A549 (cell line): ENCODE measurements around the gene DOCK1. TPM values are rescaled to one million over a fixed set of nuclear protein-coding genes. Genes with fewer than 3 reads are reported as not detected.

Source experiments
- ATAC-seq, 2 experiments: fragments of 200-7000 bp in 1 of 2; fragments of >200 bp in 1 of 2; cut with Nextera tagmentation in 1 of 2; cut with Tn5 transposase in 1 of 2; 3 replicates each; pipeline versions ENCODE4 v1.8.0 to v1.9.1; 2018 to 2020; ENCODE audit warnings: mild to moderate bottlenecking in 1 of 2, moderate library complexity in 1 of 2
- CTCF ChIA-PET: fragments of 300-600 bp; sonication (Branson Sonifier 250); formaldehyde crosslinking; extraction: SDS; loops from one replicate; lab custom pipeline; 2021; ENCODE audit warnings: antibody characterized with exemption, inconsistent platforms; lab: Yijun Ruan, JAX
- POLR2A ChIA-PET: fragments of 350-600 bp; formaldehyde crosslinking; extraction: SDS; loops from one replicate; lab custom pipeline; 2021; ENCODE audit warnings: antibody characterized with exemption, inconsistent platforms; lab: Yijun Ruan, JAX
- DNase-seq, 2 experiments: peaks; one replicate each; pipeline versions ENCODE4 v3.0.0 to v3.0.0-alpha.2; 2011 to 2016; ENCODE audit warnings: low read depth in 1 of 2, low spot score in 1 of 2
- FAIRE-seq: peaks from 2 replicates; lab custom pipeline; 2011; peaks lifted over from hg19 to GRCh38; lab: Jason Lieb, UNC
- H3K27ac ChIP-seq, 2 experiments: fragments of >200 bp; sonication (Bioruptor Twin); formaldehyde crosslinking; 3 replicates each; pipeline ENCODE4 v1.5.1; 2016 to 2017
- H3K4me1 ChIP-seq: fragments of >200 bp; sonication (Bioruptor Twin); formaldehyde crosslinking; 3 replicates; pipeline ENCODE4 v1.6.1; 2016
- H3K4me2 ChIP-seq: fragments of >200 bp; sonication (Bioruptor Twin); formaldehyde crosslinking; 3 replicates; pipeline ENCODE4 v1.6.1; 2016
- H3K4me3 ChIP-seq: fragments of >200 bp; sonication (Bioruptor Twin); formaldehyde crosslinking; 3 replicates; pipeline ENCODE4 v1.5.1; 2016
- H3K9me3 ChIP-seq: fragments of >200 bp; sonication (Bioruptor Twin); formaldehyde crosslinking; 3 replicates; pipeline ENCODE4 v1.6.1; 2016
- ATOH8 ChIP-seq: fragments of 250-450 bp; sonication (Bioruptor Pico); IDR thresholded peaks from 2 replicates; pipeline ENCODE4 v1.5.0; 2020; ENCODE audit warnings: low read depth, mild to moderate bottlenecking, moderate library complexity
- BCL3 ChIP-seq: fragments of >200 bp; sonication (Bioruptor Twin); formaldehyde crosslinking; IDR thresholded peaks from 3 replicates; pipeline ENCODE4 v1.6.1; 2016
- BHLHE40 ChIP-seq: IDR thresholded peaks from 2 replicates; pipeline ENCODE4 v1.6.1; 2012; ENCODE audit warnings: low read depth, low read length, inconsistent platforms
- CEBPB ChIP-seq, 2 experiments: fragments of >200 bp in 1 of 2; sonication (Bioruptor Twin) in 1 of 2; formaldehyde crosslinking in 1 of 2; IDR thresholded peaks; 2 replicates each; pipeline ENCODE4 v1.6.1; 2012 to 2016
- CHD2 ChIP-seq: fragments of 150-350 bp; IDR thresholded peaks from 2 replicates; pipeline ENCODE4 v1.6.1; 2014; ENCODE audit warnings: low read length; ENCODE audit not compliant: partially characterized antibody
- E2F6 ChIP-seq: IDR thresholded peaks from 2 replicates; pipeline ENCODE4 v1.6.1; 2012; ENCODE audit warnings: low read depth, borderline replicate concordance
- EHF ChIP-seq: fragments of 250-450 bp; sonication (Bioruptor Pico); IDR thresholded peaks from 2 replicates; pipeline ENCODE4 v1.5.0; 2020; ENCODE audit warnings: mild to moderate bottlenecking
- FOSB ChIP-seq: fragments of 250-450 bp; sonication (Bioruptor Pico); IDR thresholded peaks from 2 replicates; pipeline ENCODE4 v1.5.0; 2020; ENCODE audit warnings: mild to moderate bottlenecking, moderate library complexity
- FOXS1 ChIP-seq: fragments of 250-450 bp; sonication (Bioruptor Pico); IDR thresholded peaks from 2 replicates; pipeline ENCODE4 v1.5.0; 2020; ENCODE audit warnings: mild to moderate bottlenecking, moderate library complexity
- HOXA7 ChIP-seq: fragments of 250-450 bp; sonication (Bioruptor Pico); IDR thresholded peaks from 2 replicates; pipeline ENCODE4 v1.5.0; 2020; ENCODE audit warnings: mild to moderate bottlenecking, moderate library complexity
- HOXB5 ChIP-seq: fragments of 250-450 bp; sonication (Bioruptor Pico); IDR thresholded peaks from 2 replicates; pipeline ENCODE4 v1.5.0; 2020; ENCODE audit warnings: mild to moderate bottlenecking, moderate library complexity
- JUN ChIP-seq, 2 experiments: fragments of >200 bp; sonication (Bioruptor Twin); formaldehyde crosslinking; IDR thresholded peaks; 2 replicates in 1 of 2; 3 replicates in 1 of 2; pipeline ENCODE4 v1.6.1; 2016 to 2017
- MAX ChIP-seq: IDR thresholded peaks from 2 replicates; pipeline ENCODE4 v1.6.1; 2012
- MAZ ChIP-seq: fragments of 150-350 bp; IDR thresholded peaks from 2 replicates; pipeline ENCODE4 v1.6.1; 2014; ENCODE audit warnings: antibody characterized with exemption, low read depth, low read length, borderline replicate concordance
- PHF8 ChIP-seq: fragments of 200-600 bp; sonication (generic); IDR thresholded peaks from 2 replicates; pipeline ENCODE4 v1.6.1; 2016; ENCODE audit warnings: low read depth, mild to moderate bottlenecking, antibody characterized with exemption, moderate library complexity, borderline replicate concordance
- POLR2A ChIP-seq: IDR thresholded peaks from 2 replicates; pipeline ENCODE4 v1.6.1; 2012; ENCODE audit warnings: mild to moderate bottlenecking, low read length
- RAD21 ChIP-seq, 2 experiments: fragments of >200 bp in 1 of 2; sonication (Bioruptor Twin) in 1 of 2; formaldehyde crosslinking in 1 of 2; IDR thresholded peaks in 1 of 2; conservative IDR thresholded peaks in 1 of 2; 2 replicates in 1 of 2; 3 replicates in 1 of 2; pipeline ENCODE4 v1.6.1; 2012 to 2018; ENCODE audit warnings: inconsistent platforms in 1 of 2
- RARB ChIP-seq: fragments of 250-450 bp; sonication (Bioruptor Pico); IDR thresholded peaks from 2 replicates; pipeline ENCODE4 v1.8.0; 2021; ENCODE audit warnings: mild to moderate bottlenecking, moderate library complexity
- SREBF2 ChIP-seq: fragments of 450-650 bp; IDR thresholded peaks from 2 replicates; pipeline ENCODE4 v1.6.1; 2014; ENCODE audit warnings: mild to moderate bottlenecking, moderate library complexity
- TP53 ChIP-seq: fragments of 250-450 bp; sonication (Bioruptor Pico); IDR thresholded peaks from 2 replicates; pipeline ENCODE4 v1.5.0; 2021; ENCODE audit warnings: mild to moderate bottlenecking, moderate library complexity
- WGBS: methylation state at CpG from one replicate; pipeline ENCODE4 v1.1.6; 2017; ENCODE audit errors: missing lambda C conversion rate; 5-methylcytosine and 5-hydroxymethylcytosine counted together
- polyA minus RNA-seq: library from RNA; depleted of rRNA, polyadenylated mRNA; stranded (reverse); fragments of >200 nt; gene quantifications from 2 replicates; pipeline ENCODE4 v1.2.3, GENCODE V29; 2011; rRNA and poly(A)+ RNA removed
- polyA plus RNA-seq, 4 experiments: library from polyadenylated mRNA; depleted of rRNA in 3 of 4; stranded (reverse); fragments of >200 nt; fragmentation: RNase III in 1 of 4; extraction: RNeasy Plus Mini Kit Qiagen cat#74134 plus additional on column Dnase treatment in 1 of 4; gene quantifications; 2 replicates in 3 of 4; 3 replicates in 1 of 4; pipeline ENCODE4 v1.2.3, GENCODE V29; 2011 to 2017
- TF ChIP-seq, protein P1 (sequence below): fragments of 450-650 bp; IDR thresholded peaks from 2 replicates; pipeline ENCODE4 v1.6.1; 2014; ENCODE audit warnings: antibody characterized with exemption

Gene DOCK1
- polyA plus RNA-seq (2011; rRNA removed), result 22.6 and 30.5 TPM in 2 replicates
- polyA plus RNA-seq (2012; cell fraction: cytosol; rRNA removed), result 13.8 and 16.3 TPM in 2 replicates
- 13.3 and 20.0 TPM in 2 replicates for polyA plus RNA-seq (2012; cell fraction: nucleus; rRNA removed)
- 27.4 to 28.3 TPM (median 28.2 TPM) in 3 replicates for polyA plus RNA-seq (2017; fragmentation: RNase III; extraction: RNeasy Plus Mini Kit Qiagen cat#74134 plus additional on column Dnase treatment)
- 41.9 and 50.6 TPM in 2 replicates for polyA minus RNA-seq

GRCh38 chr10:126904818-126905701, at the start of gene DOCK1:
Gene DOCK1, plus strand, starts transcription at chr10:126905428. Its CDS starts 90 bp downstream, at chr10:126905518.
- TF ChIP-seq PHF8 (peak; percentile 66; the same call in 1 of the 2 replicates), HOXA7 (CRISPR knock-in tag) (no peak), POLR2A (peak; percentile 40; the same call in 1 of the 2 replicates), MAZ (no peak), SREBF2 (no peak), TP53 (CRISPR knock-in tag) (no peak), MAX (peak; percentile 88), CHD2 (no peak), FOXS1 (CRISPR knock-in tag) (no peak), JUN (IDR thresholded peaks at IDR 0.05) (peak; percentile 66 to 80; a peak in 4 of 5 replicates), BCL3 (peak; percentile 72; the same call in 1 of the 3 replicates), EHF (no peak), FOSB (CRISPR knock-in tag) (no peak), BHLHE40 (no peak), E2F6 (peak; percentile 84; the same call in 1 of the 2 replicates), ATOH8 (CRISPR knock-in tag) (no peak), HOXB5 (no peak)
- TF ChIP-seq, protein P1, sequence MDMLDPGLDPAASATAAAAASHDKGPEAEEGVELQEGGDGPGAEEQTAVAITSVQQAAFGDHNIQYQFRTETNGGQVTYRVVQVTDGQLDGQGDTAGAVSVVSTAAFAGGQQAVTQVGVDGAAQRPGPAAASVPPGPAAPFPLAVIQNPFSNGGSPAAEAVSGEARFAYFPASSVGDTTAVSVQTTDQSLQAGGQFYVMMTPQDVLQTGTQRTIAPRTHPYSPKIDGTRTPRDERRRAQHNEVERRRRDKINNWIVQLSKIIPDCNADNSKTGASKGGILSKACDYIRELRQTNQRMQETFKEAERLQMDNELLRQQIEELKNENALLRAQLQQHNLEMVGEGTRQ, result 0 out of 2 replicates have a peak, but pooled peaks have one; percentile 6
- TF ChIP-seq, all 56 proteins: peak for 7
- DNase-seq (peak; percentile 75 to 82), ATAC-seq (peak; percentile 86 to 90), FAIRE-seq (no peak)
- POLR2A ChIA-PET, result interaction anchor here (0.6 kb wide), 1 partner anchor 895 kb away, joined by 3 read pairs; no protein-coding TSS in a partner anchor
- H3K9me3 ChIP-seq, result no peaks in the 10 kb centered on the region
- H3K4me2 ChIP-seq, result peak within 1 kb of the TSS; percentile 89
- WGBS, result 9% methylated on average over 10 of the region's 108 CpGs
- H3K4me3 ChIP-seq, result peak within 1 kb of the TSS; percentile 87
- H3K4me1 ChIP-seq, result peaks cover 23% of the 10 kb centered on the region
- CTCF ChIA-PET, result no interaction called here
- peak within 1 kb of the TSS; percentile 86 to 98 for H3K27ac ChIP-seq

DNA sequence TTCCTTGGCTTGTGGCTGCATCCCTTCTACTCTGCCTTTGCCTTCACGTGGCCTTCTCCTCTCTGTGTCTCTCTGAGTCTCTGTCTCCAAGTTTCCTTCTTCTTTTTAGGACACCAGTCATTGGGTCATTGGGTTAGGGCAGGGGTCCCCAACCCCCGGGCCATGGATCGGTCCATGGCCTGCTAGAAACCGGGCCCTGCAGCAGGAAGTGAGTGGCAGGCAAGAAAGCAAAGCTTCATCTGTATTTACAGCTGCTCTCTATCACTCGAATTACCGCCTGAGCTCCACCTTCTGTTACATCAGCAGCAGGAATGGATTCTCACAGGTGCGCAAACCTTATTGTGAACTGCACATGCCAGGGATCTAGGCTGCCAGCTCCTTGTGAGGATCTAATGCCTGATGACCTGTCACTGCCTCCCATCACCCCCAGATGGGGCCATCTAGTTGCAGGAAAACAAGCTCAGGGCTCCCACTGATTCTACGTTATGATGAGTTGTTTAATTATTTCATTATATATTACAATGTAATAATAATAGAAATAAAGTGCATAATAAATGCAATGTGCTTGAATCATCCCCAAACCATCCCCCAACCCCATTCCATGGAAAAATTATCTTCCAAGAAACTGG, 47.9 kb upstream of the DOCK1 start:
- H3K4me1 ChIP-seq, result no peaks in the 10 kb centered on the region
- H3K4me2 ChIP-seq, result no peak overlapping the region
- FAIRE-seq (no peak), ATAC-seq (no peak), DNase-seq (no peak)
- H3K9me3 ChIP-seq, result 0 out of 3 replicates have a peak, but pooled peaks cover 5% of the 10 kb centered on the region
- TF ChIP-seq RAD21 (conservative IDR thresholded peaks at IDR 0.05 in 1 of 2, IDR thresholded peaks at IDR 0.05 in 1 of 2), result 0 out of 5 replicates have a peak, but pooled peaks of 1 of the 2 experiments have one; percentile 3
- no peak for TF ChIP-seq RARB (CRISPR knock-in tag)
- no peak for TF ChIP-seq CEBPB (IDR thresholded peaks at IDR 0.05)
- no peak overlapping the region for H3K4me3 ChIP-seq
- POLR2A ChIA-PET, result no interaction called here
- no peak overlapping the region for H3K27ac ChIP-seq
- CTCF ChIA-PET, result no interaction called here
- WGBS, result 41% methylated on average over 8 of the region's 8 CpGs
